GM18508 (cell line): ENCODE measurements around the gene L3MBTL3.
"Not testable (repeated sequence)": the region's sequence is repeated elsewhere in the genome, so short reads cannot be mapped to it uniquely, and the experiment has no call there.

ENCODE experiments used
- ATAC-seq: cut with Tn5 transposase; IDR thresholded peaks from one replicate; pipeline ENCODE4 v1.9.1; 2021; ENCODE audit warnings: moderate number of reproducible peaks; ENCODE audit not compliant: insufficient read depth, unreplicated experiment

The L3MBTL3 gene

GRCh38 chr6:130170160-130170559 lies 151.8 kb downstream of the L3MBTL3 start:
- ATAC-seq: not testable (repeated sequence)

- ATAC-seq: not testable (repeated sequence)
Observed at GRCh38 chr6:130173377-130174004, 155.1 kb downstream of the L3MBTL3 start.

GRCh38 chr6:130176378-130176777 lies 158.0 kb downstream of the L3MBTL3 start:
- no peak for ATAC-seq

GRCh38 chr6:130178692-130179091 lies 160.3 kb downstream of the L3MBTL3 start:
- ATAC-seq: no peak

- ATAC-seq: no peak
Observed at GRCh38 chr6:130182466-130182865, 164.1 kb downstream of the L3MBTL3 start.

- no peak for ATAC-seq
Observed at GRCh38 chr6:130183271-130184222, 165.2 kb downstream of the L3MBTL3 start.

GRCh38 chr6:130185658-130186057 lies 167.3 kb downstream of the L3MBTL3 start:
- no peak for ATAC-seq

GRCh38 chr6:130187335-130188206 lies 169.2 kb downstream of the L3MBTL3 start:
- no peak for ATAC-seq

- ATAC-seq: no peak
Observed at GRCh38 chr6:130188207-130188899, 170.0 kb downstream of the L3MBTL3 start.

GRCh38 chr6:130189531-130190397 lies 171.4 kb downstream of the L3MBTL3 start:
- no peak for ATAC-seq
